ENCODE data around the gene PPOX. TPM values are rescaled to one million over a fixed set of nuclear protein-coding genes. Genes with fewer than 3 reads are reported as not detected.
A peak's percentile ranks its signal among the peaks of the same experiment; 100 is the strongest.

Gene PPOX
- total RNA-seq, 1 experiment from 2014 or later: 30.3 TPM

GRCh38 chr1:161160671-161161145 is 5.5 kb upstream of the PPOX start:
- intact Hi-C loops (cut with micrococcal nuclease): no loop called here
- no peak for DNase-seq (ENCODE audit: unreplicated experiment)
- Mint-ChIP-seq H3K9me3 (ENCODE audit: unreplicated experiment) (no peaks in the 10 kb centered on the region), H3K4me1 (ENCODE audit: insufficient read depth, unreplicated experiment) (peaks cover 45% of the 10 kb centered on the region), H3K36me3 (ENCODE audit: insufficient read depth, unreplicated experiment) (peaks cover 66% of the 10 kb centered on the region), H3K27me3 (ENCODE audit: insufficient read depth, unreplicated experiment) (no peaks in the 10 kb centered on the region), H3K27ac (ENCODE audit: low read depth, unreplicated experiment) (no peak overlapping the region), H3K4me3 (ENCODE audit: unreplicated experiment) (peak overlapping the region; percentile 87)
- ChIA-PET POLR2A (interaction anchor here (0.8 kb wide), 2 partner anchors 41 to 153 kb away, joined by 3 to 4 read pairs; partner anchors contain the start of genes NDUFS2 and SDHC), CTCF (interaction anchor here (0.6 to 0.7 kb wide), 2 partner anchors 150 to 1963 kb away, joined by 3 to 4 read pairs; no protein-coding TSS in a partner anchor)
- no TSS peak for BruUV-seq (replicated peaks)
- no peak for TF ChIP-seq CTCF (IDR thresholded peaks at IDR 0.05; ENCODE audit: unreplicated experiment)

- no peak overlapping the region for H3K4me3 Mint-ChIP-seq (ENCODE audit: unreplicated experiment)
- no TSS peak for BruUV-seq (replicated peaks)
- no peaks in the 10 kb centered on the region for H3K27me3 Mint-ChIP-seq (ENCODE audit: insufficient read depth, unreplicated experiment)
- no peak for TF ChIP-seq CTCF (IDR thresholded peaks at IDR 0.05; ENCODE audit: unreplicated experiment)
- H3K9me3 Mint-ChIP-seq (ENCODE audit: unreplicated experiment): no peaks in the 10 kb centered on the region
- H3K36me3 Mint-ChIP-seq (ENCODE audit: insufficient read depth, unreplicated experiment): peaks cover 68% of the 10 kb centered on the region
- H3K4me1 Mint-ChIP-seq (ENCODE audit: insufficient read depth, unreplicated experiment): peaks cover 53% of the 10 kb centered on the region
- intact Hi-C loops (cut with micrococcal nuclease): no loop called here
- DNase-seq (ENCODE audit: unreplicated experiment): no peak
- H3K27ac Mint-ChIP-seq (ENCODE audit: low read depth, unreplicated experiment): peak overlapping the region; percentile 25
- POLR2A ChIA-PET: interaction anchor here (0.6 to 1.5 kb wide), 4 partner anchors 8 to 696 kb away, joined by 3 to 7 read pairs (median 4); partner anchors contain the start of genes B4GALT3, NDUFS2 and UFC1
- CTCF ChIA-PET: interaction anchor here (0.6 to 1.3 kb wide), 6 partner anchors 14 to 220 kb away, joined by 3 read pairs; no protein-coding TSS in a partner anchor
Observed at GRCh38 chr1:161161652-161162051, 4.6 kb upstream of the PPOX start.

GRCh38 chr1:161162052-161162451 is 4.2 kb upstream of the PPOX start:
- ChIA-PET POLR2A (interaction anchor here (0.6 to 1.5 kb wide), 3 partner anchors 8 to 696 kb away, joined by 3 to 7 read pairs (median 6); partner anchors contain the start of genes B4GALT3 and UFC1), CTCF (interaction anchor here (0.6 to 1.3 kb wide), 7 partner anchors 14 to 220 kb away, joined by 3 read pairs; no protein-coding TSS in a partner anchor)
- Mint-ChIP-seq H3K36me3 (ENCODE audit: insufficient read depth, unreplicated experiment) (peaks cover 64% of the 10 kb centered on the region), H3K27ac (ENCODE audit: low read depth, unreplicated experiment) (peak overlapping the region; percentile 72), H3K4me3 (ENCODE audit: unreplicated experiment) (no peak overlapping the region), H3K9me3 (ENCODE audit: unreplicated experiment) (no peaks in the 10 kb centered on the region), H3K4me1 (ENCODE audit: insufficient read depth, unreplicated experiment) (peaks cover 56% of the 10 kb centered on the region), H3K27me3 (ENCODE audit: insufficient read depth, unreplicated experiment) (no peaks in the 10 kb centered on the region)
- no peak for TF ChIP-seq CTCF (IDR thresholded peaks at IDR 0.05; ENCODE audit: unreplicated experiment)
- no peak for DNase-seq (ENCODE audit: unreplicated experiment)
- intact Hi-C loops (cut with micrococcal nuclease): no loop called here
- BruUV-seq (replicated peaks): no TSS peak

- peak overlapping the region; percentile 72 for H3K27ac Mint-ChIP-seq (ENCODE audit: low read depth, unreplicated experiment)
- CTCF ChIA-PET: interaction anchor here (0.7 to 1.3 kb wide), 3 partner anchors 13 to 89 kb away, joined by 3 read pairs; no protein-coding TSS in a partner anchor
- POLR2A ChIA-PET: interaction anchor here (1.2 to 1.5 kb wide), 2 partner anchors 9 to 14 kb away, joined by 6 to 7 read pairs; partner anchors contain the start of genes B4GALT3 and UFC1
- no peaks in the 10 kb centered on the region for H3K27me3 Mint-ChIP-seq (ENCODE audit: insufficient read depth, unreplicated experiment)
- no peak for TF ChIP-seq CTCF (IDR thresholded peaks at IDR 0.05; ENCODE audit: unreplicated experiment)
- peaks cover 56% of the 10 kb centered on the region for H3K36me3 Mint-ChIP-seq (ENCODE audit: insufficient read depth, unreplicated experiment)
- peaks cover 59% of the 10 kb centered on the region for H3K4me1 Mint-ChIP-seq (ENCODE audit: insufficient read depth, unreplicated experiment)
- H3K9me3 Mint-ChIP-seq (ENCODE audit: unreplicated experiment): no peaks in the 10 kb centered on the region
- BruUV-seq (replicated peaks): no TSS peak
- no peak overlapping the region for H3K4me3 Mint-ChIP-seq (ENCODE audit: unreplicated experiment)
- intact Hi-C loops (cut with micrococcal nuclease): no loop called here
- no peak for DNase-seq (ENCODE audit: unreplicated experiment)
Observed at GRCh38 chr1:161162806-161163205, 3.4 kb upstream of the PPOX start.

Measured in MCF 10A (cell line).